K562 (cell line): ENCODE measurements around the gene LENG9.

Experiments used
- CTCF ChIP-seq, 3 experiments: IDR thresholded peaks in 2 of 3; conservative IDR thresholded peaks in 1 of 3; 2 replicates each; pipeline ENCODE4 v1.5.1; 2011 to 2012; ENCODE audit warnings: low read length in 3 of 3, mild to moderate bottlenecking in 3 of 3, control low read depth in 2 of 3, improper control_type of control experiment in 1 of 3, inconsistent platforms in 1 of 3, low read depth in 1 of 3, mixed read lengths in 1 of 3, moderate library complexity in 1 of 3; ENCODE audit not compliant: insufficient read depth in 2 of 3
- DDX20 ChIP-seq: fragments of 450-650 bp; IDR thresholded peaks from 2 replicates; pipeline ENCODE4 v1.6.1; 2016; ENCODE audit warnings: missing genetic modification characterization, low read depth, mild to moderate bottlenecking, missing compliant biosample characterization, moderate library complexity
- KDM2B ChIP-seq: fragments of 250-450 bp; sonication (Bioruptor Pico); IDR thresholded peaks from 2 replicates; pipeline ENCODE4 v1.8.0; 2021; ENCODE audit warnings: mild to moderate bottlenecking, moderate library complexity
- MAX ChIP-seq: sonication (generic); formaldehyde crosslinking; IDR thresholded peaks from 2 replicates; pipeline ENCODE4 v1.9.0; 2022; ENCODE audit warnings: mild to moderate bottlenecking, missing genetic modification reagents
- MED1 ChIP-seq: sonication (generic); formaldehyde crosslinking; IDR thresholded peaks from 2 replicates; pipeline ENCODE4 v1.8.1; 2023; ENCODE audit warnings: missing genetic modification reagents, borderline replicate concordance
- MTA1 ChIP-seq: fragments of 450-650 bp; IDR thresholded peaks from 2 replicates; pipeline ENCODE4 v1.6.1; 2017; ENCODE audit warnings: borderline replicate concordance
- MXD1 ChIP-seq: fragments of 250-450 bp; sonication (Bioruptor Pico); IDR thresholded peaks from 2 replicates; pipeline ENCODE4 v1.8.0; 2021; ENCODE audit warnings: borderline replicate concordance, mild to moderate bottlenecking, moderate library complexity; ENCODE audit not compliant: poor library complexity, severe bottlenecking
- SIX5 ChIP-seq, 2 experiments: IDR thresholded peaks; 2 replicates each; pipeline ENCODE4 v1.6.1; 2011; ENCODE audit warnings: low read length in 2 of 2, borderline replicate concordance in 1 of 2, low read depth in 1 of 2, mild to moderate bottlenecking in 1 of 2, moderate library complexity in 1 of 2; ENCODE audit not compliant: insufficient read depth in 1 of 2
- SRF ChIP-seq, 2 experiments: fragments of 250-450, 450-650 bp in 1 of 2; sonication (Bioruptor Pico) in 1 of 2; sonication (generic) in 1 of 2; formaldehyde crosslinking; IDR thresholded peaks; 2 replicates each; pipeline versions ENCODE4 v1.5.0 to v1.5.1; 2020 to 2022; ENCODE audit warnings: mild to moderate bottlenecking in 1 of 2, missing genetic modification reagents in 1 of 2
- ZBTB40 ChIP-seq, 2 experiments: fragments of 450-650 bp in 1 of 2; sonication (generic) in 1 of 2; formaldehyde crosslinking in 1 of 2; IDR thresholded peaks; 2 replicates each; pipeline versions ENCODE4 v1.7.1 to v1.9.0; 2016 to 2022; ENCODE audit warnings: inconsistent platforms in 1 of 2, mild to moderate bottlenecking in 1 of 2, missing genetic modification reagents in 1 of 2
- ZNF224 ChIP-seq: sonication (generic); formaldehyde crosslinking; IDR thresholded peaks from 2 replicates; pipeline ENCODE4 v1.8.0; 2022; ENCODE audit warnings: mild to moderate bottlenecking, missing genetic modification reagents
- ZNF431 ChIP-seq: sonication (generic); formaldehyde crosslinking; IDR thresholded peaks from 2 replicates; pipeline ENCODE4 v1.8.0; 2022; ENCODE audit warnings: mild to moderate bottlenecking, missing genetic modification reagents

GRCh38 chr19:54418030-54418929 lies 45.3 kb downstream of the LENG9 start:
- no peak for TF ChIP-seq MTA1
- TF ChIP-seq MED1 (CRISPR knock-in tag) = no peak
- peak; percentile 55; the same call in 1 of the 2 replicates for TF ChIP-seq MAX (CRISPR knock-in tag)
- TF ChIP-seq MXD1 (CRISPR knock-in tag) = no peak
- TF ChIP-seq ZBTB40 (IDR thresholded peaks at IDR 0.05) = no peak
- TF ChIP-seq ZBTB40 (CRISPR knock-in tag; IDR thresholded peaks at IDR 0.05) = no peak
- no peak for TF ChIP-seq DDX20 (tag)
- no peak for TF ChIP-seq SRF (CRISPR knock-in tag; IDR thresholded peaks at IDR 0.05)
- TF ChIP-seq CTCF (IDR thresholded peaks at IDR 0.05 in 2 of 3, conservative IDR thresholded peaks at IDR 0.05 in 1 of 3; ENCODE audit: insufficient read depth in 2 of 3, low read depth in 1 of 3, low read length in 3 of 3) = no peak
- no peak for TF ChIP-seq ZNF224
- no peak for TF ChIP-seq KDM2B (CRISPR knock-in tag)
- no peak for TF ChIP-seq ZNF431 (CRISPR knock-in tag)
- TF ChIP-seq SIX5 (IDR thresholded peaks at IDR 0.05; ENCODE audit: borderline replicate concordance in 1 of 2, insufficient read depth in 1 of 2, low read depth in 1 of 2, low read length in 2 of 2) = no peak
